H1 (cell line): ENCODE data around the gene LPP. TPM values are rescaled to one million over a fixed set of nuclear protein-coding genes. Genes with fewer than 3 reads are reported as not detected.

Experiments
- MAFK ChIP-seq: IDR thresholded peaks from 2 replicates; pipeline ENCODE4 v1.6.1; 2012; ENCODE audit warnings: low read depth, mild to moderate bottlenecking, improper control_type of control experiment, low read length
- NRF1 ChIP-seq: IDR thresholded peaks from 2 replicates; pipeline ENCODE4 v1.6.1; 2011; ENCODE audit warnings: mild to moderate bottlenecking, low read depth, low read length, improper control_type of control experiment
- POU5F1 ChIP-seq: IDR thresholded peaks from 2 replicates; pipeline ENCODE4 v1.6.1; 2011; ENCODE audit warnings: low read depth, mild to moderate bottlenecking, low read length, moderate library complexity
- SIRT6 ChIP-seq: IDR thresholded peaks from one replicate; pipeline ENCODE4 v1.7.1; 2012; ENCODE audit warnings: low read length, inconsistent platforms
- SP1 ChIP-seq: IDR thresholded peaks from 2 replicates; pipeline ENCODE4 v1.6.1; 2011; ENCODE audit warnings: low read depth, low read length
- TBP ChIP-seq: IDR thresholded peaks from 2 replicates; pipeline ENCODE4 v1.6.1; 2011; ENCODE audit warnings: low read depth, low read length, improper control_type of control experiment
- polyA plus RNA-seq, 7 experiments: library from polyadenylated mRNA; depleted of rRNA in 3 of 7; stranded (reverse) in 5 of 7; unstranded in 2 of 7; fragments of >200 nt in 5 of 7; fragments of 200-250 nt in 2 of 7; gene quantifications; 1 replicate in 5 of 7; 2 replicates in 1 of 7; 4 replicates in 1 of 7; pipeline versions ENCODE4 v1.2.1 to v1.2.3, GENCODE V29; 2011 to 2013; ENCODE audit warnings: missing spikeins in 2 of 7, mixed read lengths in 2 of 7
- total RNA-seq: library from RNA; stranded (reverse); fragmentation: NEBNext Ultra II Directional; extraction: Animal tissue kit (Norgen Biotek cat#: 25700); gene quantifications from 2 replicates; pipeline ENCODE4 v1.2.1, GENCODE V29; 2021

The LPP gene
- total and polyA plus RNA-seq, 2 of the 8 experiments (the other 6 are each of a cell fraction or from before 2014, with no cell fraction given), result 10.0 to 53.3 TPM

GRCh38 chr3:188672840-188673239 is 518.9 kb downstream of the LPP start (continued):
- TF ChIP-seq MAFK, result no peak
- no peak for TF ChIP-seq SIRT6
- TF ChIP-seq TBP, result no peak
- no peak for TF ChIP-seq NRF1
- TF ChIP-seq SP1, result no peak
- TF ChIP-seq POU5F1, result no peak
